Astrocyte of the spinal cord (primary cell): Measurements from ENCODE around the gene ASS1.

Experiments
- DNase-seq: peaks from one replicate; pipeline ENCODE4 v3.0.0; 2011; ENCODE audit warnings: low read depth, low spot score
- H3K4me3 ChIP-seq: 2 replicates; pipeline ENCODE4 v1.5.1; 2011; ENCODE audit warnings: low read depth, mild to moderate bottlenecking, low read length, moderate library complexity
- in situ Hi-C: cut with HindIII; loops from 2 replicates; pipeline ENCODE4 v1.10.0; 2017; ENCODE audit warnings: low sequenced_read_pairs
- TF ChIP-seq, protein P1 (sequence below): IDR thresholded peaks from 2 replicates; pipeline ENCODE4 v1.5.1; 2012; ENCODE audit warnings: low read depth, mild to moderate bottlenecking, low read length, inconsistent platforms

The ASS1 gene

GRCh38 chr9:130530938-130531337, 86.2 kb downstream of the ASS1 start:
- in situ Hi-C loops, result no loop called here
- TF ChIP-seq, protein P1, sequence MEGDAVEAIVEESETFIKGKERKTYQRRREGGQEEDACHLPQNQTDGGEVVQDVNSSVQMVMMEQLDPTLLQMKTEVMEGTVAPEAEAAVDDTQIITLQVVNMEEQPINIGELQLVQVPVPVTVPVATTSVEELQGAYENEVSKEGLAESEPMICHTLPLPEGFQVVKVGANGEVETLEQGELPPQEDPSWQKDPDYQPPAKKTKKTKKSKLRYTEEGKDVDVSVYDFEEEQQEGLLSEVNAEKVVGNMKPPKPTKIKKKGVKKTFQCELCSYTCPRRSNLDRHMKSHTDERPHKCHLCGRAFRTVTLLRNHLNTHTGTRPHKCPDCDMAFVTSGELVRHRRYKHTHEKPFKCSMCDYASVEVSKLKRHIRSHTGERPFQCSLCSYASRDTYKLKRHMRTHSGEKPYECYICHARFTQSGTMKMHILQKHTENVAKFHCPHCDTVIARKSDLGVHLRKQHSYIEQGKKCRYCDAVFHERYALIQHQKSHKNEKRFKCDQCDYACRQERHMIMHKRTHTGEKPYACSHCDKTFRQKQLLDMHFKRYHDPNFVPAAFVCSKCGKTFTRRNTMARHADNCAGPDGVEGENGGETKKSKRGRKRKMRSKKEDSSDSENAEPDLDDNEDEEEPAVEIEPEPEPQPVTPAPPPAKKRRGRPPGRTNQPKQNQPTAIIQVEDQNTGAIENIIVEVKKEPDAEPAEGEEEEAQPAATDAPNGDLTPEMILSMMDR, result no peak
- DNase-seq, result no peak
- H3K4me3 ChIP-seq, result no peak overlapping the region

DNA sequence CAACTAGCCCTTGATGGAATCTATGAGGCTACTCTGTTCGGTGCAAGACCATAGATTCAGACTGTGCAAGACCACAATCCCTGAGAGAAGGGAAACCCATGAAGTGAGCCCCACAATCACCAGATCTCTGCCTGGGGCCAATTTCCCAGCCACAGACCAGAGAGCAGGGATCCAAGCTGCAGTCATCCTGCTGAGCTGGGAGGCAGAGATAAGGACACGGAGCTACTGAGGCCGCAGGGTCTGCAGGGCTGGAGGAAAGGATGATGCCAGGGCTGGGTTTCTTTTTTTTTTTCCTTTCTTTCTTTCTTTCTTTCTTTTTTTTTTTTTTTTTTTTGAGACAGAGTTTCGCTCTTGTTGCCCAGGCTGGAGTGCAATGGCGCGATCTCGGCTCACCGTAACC, 86.9 kb downstream of the ASS1 start:
- no peak overlapping the region for H3K4me3 ChIP-seq
- in situ Hi-C loops, result no loop called here
- TF ChIP-seq, protein P1, result no peak
- no peak for DNase-seq

- H3K4me3 ChIP-seq, result no peak overlapping the region
- DNase-seq, result no peak
- in situ Hi-C loops, result no loop called here
- TF ChIP-seq, protein P1, result no peak
These were observed 87.8 kb downstream of the ASS1 start for GRCh38 chr9:130532426-130533080.

- in situ Hi-C loops, result no loop called here
- TF ChIP-seq, protein P1, result no peak
- H3K4me3 ChIP-seq, result peak overlapping the region; percentile 10
- peak; percentile 8 for DNase-seq
These were observed 91.2 kb downstream of the ASS1 start for GRCh38 chr9:130535818-130536521.

DNA sequence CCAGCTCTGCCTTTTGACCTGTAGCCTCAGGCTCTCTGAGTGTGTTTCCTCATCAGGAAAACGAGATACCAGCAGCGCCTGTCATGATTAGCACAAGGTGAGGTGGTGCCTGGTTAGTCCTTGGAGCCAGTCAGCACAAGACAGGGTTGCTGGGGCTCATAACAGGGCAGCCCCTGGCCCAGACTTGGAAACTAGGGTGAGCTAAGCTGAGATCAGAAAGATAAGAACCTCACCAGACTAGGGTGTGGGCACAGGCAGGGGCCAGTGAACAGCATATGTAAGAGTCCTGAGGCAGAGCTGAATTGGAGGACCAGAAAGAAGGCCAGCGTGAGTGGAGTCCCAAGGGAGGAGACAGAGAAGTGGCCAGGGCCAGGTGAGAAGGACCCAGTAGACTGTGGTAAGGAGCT, 91.9 kb downstream of the ASS1 start:
- in situ Hi-C loops, result no loop called here
- no peak for DNase-seq
- TF ChIP-seq, protein P1, result no peak
- no peak overlapping the region for H3K4me3 ChIP-seq

GRCh38 chr9:130537346-130538050, 92.7 kb downstream of the ASS1 start:
- peak; percentile 0 for DNase-seq
- TF ChIP-seq, protein P1, result no peak
- no peak overlapping the region for H3K4me3 ChIP-seq
- in situ Hi-C loops, result no loop called here
